Measurements from ENCODE around the gene POP7.

Gene POP7

DNA sequence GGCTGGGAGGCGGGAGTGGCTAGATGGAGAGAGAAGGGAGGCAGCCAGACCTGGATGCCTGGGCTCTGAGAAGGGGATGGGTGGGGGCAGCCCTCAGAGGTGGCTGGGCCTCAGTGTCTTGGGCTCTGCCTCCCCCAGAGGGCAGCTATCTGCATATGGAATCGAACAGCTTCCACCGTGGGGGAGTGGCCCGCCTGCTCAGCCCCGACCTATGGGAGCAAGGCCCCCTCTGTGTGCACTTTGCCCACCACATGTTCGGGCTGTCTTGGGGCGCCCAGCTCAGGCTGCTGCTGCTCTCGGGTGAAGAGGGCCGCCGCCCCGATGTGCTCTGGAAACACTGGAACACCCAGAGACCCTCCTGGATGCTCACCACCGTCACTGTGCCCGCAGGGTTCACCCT, 30.8 kb downstream of the POP7 start:
- TF ChIP-seq, protein P1, sequence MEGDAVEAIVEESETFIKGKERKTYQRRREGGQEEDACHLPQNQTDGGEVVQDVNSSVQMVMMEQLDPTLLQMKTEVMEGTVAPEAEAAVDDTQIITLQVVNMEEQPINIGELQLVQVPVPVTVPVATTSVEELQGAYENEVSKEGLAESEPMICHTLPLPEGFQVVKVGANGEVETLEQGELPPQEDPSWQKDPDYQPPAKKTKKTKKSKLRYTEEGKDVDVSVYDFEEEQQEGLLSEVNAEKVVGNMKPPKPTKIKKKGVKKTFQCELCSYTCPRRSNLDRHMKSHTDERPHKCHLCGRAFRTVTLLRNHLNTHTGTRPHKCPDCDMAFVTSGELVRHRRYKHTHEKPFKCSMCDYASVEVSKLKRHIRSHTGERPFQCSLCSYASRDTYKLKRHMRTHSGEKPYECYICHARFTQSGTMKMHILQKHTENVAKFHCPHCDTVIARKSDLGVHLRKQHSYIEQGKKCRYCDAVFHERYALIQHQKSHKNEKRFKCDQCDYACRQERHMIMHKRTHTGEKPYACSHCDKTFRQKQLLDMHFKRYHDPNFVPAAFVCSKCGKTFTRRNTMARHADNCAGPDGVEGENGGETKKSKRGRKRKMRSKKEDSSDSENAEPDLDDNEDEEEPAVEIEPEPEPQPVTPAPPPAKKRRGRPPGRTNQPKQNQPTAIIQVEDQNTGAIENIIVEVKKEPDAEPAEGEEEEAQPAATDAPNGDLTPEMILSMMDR (IDR thresholded peaks at IDR 0.05; ENCODE audit: insufficient read depth, low read length, poor library complexity, severe bottlenecking) = no peak
- H3K27me3 ChIP-seq (replicated peaks; ENCODE audit: control insufficient read depth, insufficient read depth, low read length) = no peaks in the 10 kb centered on the region
- no peaks in the 10 kb centered on the region for H3K36me3 ChIP-seq (ENCODE audit: control insufficient read depth, insufficient read depth, low read length)
- no peak for DNase-seq (ENCODE audit: extremely low read depth, insufficient read length)
- H3K4me3 ChIP-seq (replicated peaks; ENCODE audit: low read depth, low read length) = no peak overlapping the region

DNA sequence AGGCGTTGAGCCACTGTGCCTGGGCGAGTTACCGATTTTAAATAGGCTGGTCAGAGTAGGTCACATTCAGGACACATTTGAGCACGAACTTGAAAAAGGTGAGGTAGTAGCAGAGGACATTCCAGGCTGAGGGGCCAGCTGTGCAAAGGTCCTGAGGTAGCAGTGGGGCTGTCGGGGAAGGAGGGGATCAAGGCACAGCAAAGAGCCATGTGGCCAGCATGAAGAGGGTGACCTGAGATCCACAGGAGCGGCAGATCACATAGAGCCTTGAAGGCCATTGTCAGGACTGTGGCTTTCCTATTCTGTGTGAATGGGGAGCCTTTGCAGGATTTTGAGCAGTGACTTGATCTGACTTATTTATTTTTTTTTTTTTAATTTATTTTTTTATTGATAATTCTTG, 34.0 kb downstream of the POP7 start:
- Histone ChIP-seq H3K36me3 (ENCODE audit: control insufficient read depth, insufficient read depth, low read length) (no peaks in the 10 kb centered on the region), H3K4me3 (replicated peaks; ENCODE audit: low read depth, low read length) (no peak overlapping the region), H3K27me3 (replicated peaks; ENCODE audit: control insufficient read depth, insufficient read depth, low read length) (no peaks in the 10 kb centered on the region)
- DNase-seq (ENCODE audit: extremely low read depth, insufficient read length) = no peak
- TF ChIP-seq, protein P1 (IDR thresholded peaks at IDR 0.05; ENCODE audit: insufficient read depth, low read length, poor library complexity, severe bottlenecking) = no peak

DNA sequence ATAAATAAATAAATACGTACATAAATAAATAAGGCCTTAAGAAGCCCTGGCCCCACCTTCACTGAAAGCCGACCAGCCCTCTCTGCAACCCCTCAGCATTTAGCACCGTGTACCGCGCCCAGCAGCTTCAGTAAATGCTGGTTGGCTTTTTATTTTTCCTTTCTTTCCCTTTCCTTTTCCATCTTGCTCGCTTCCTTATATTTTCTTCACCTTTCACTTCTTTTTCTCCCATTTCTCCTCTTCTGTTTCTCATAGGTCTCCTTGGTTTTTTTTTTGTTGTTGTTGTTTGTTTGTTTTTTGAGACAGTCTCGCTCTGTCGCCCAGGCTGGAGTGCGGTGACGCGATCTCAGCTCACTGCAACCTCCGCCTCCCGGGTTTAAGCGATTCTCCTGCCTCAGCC, 38.7 kb downstream of the POP7 start:
- Histone ChIP-seq H3K36me3 (ENCODE audit: control insufficient read depth, insufficient read depth, low read length) (no peaks in the 10 kb centered on the region), H3K4me3 (replicated peaks; ENCODE audit: low read depth, low read length) (no peak overlapping the region), H3K27me3 (replicated peaks; ENCODE audit: control insufficient read depth, insufficient read depth, low read length) (no peaks in the 10 kb centered on the region)
- TF ChIP-seq, protein P1 (IDR thresholded peaks at IDR 0.05; ENCODE audit: insufficient read depth, low read length, poor library complexity, severe bottlenecking) = no peak
- DNase-seq (ENCODE audit: extremely low read depth, insufficient read length) = no peak

DNA sequence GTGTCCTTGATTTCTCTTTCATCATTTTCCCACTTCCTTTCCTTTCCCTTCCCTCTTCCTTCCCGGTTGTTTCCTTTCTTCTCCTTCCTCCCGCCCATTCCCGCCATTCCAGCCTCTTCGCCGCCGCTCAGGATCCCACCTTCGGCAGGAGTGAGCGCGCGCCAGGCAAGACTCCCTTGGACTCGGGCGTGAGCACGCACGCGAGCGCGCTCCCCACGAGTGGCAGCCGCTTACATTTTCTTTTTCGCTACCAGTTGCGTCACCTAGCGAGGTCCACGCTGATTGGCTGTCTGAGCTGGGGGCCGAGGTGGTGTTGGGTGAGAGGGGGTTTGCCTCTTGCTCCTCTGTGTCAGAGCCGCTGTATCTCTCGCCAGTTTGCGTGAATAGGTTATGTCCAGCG, 39.3 kb downstream of the POP7 start:
- TF ChIP-seq, protein P1 (IDR thresholded peaks at IDR 0.05; ENCODE audit: insufficient read depth, low read length, poor library complexity, severe bottlenecking) = no peak
- no peaks in the 10 kb centered on the region for H3K36me3 ChIP-seq (ENCODE audit: control insufficient read depth, insufficient read depth, low read length)
- H3K27me3 ChIP-seq (replicated peaks; ENCODE audit: control insufficient read depth, insufficient read depth, low read length) = no peaks in the 10 kb centered on the region
- DNase-seq (ENCODE audit: extremely low read depth, insufficient read length) = peak; percentile 65
- no peak overlapping the region for H3K4me3 ChIP-seq (replicated peaks; ENCODE audit: low read depth, low read length)

DNA sequence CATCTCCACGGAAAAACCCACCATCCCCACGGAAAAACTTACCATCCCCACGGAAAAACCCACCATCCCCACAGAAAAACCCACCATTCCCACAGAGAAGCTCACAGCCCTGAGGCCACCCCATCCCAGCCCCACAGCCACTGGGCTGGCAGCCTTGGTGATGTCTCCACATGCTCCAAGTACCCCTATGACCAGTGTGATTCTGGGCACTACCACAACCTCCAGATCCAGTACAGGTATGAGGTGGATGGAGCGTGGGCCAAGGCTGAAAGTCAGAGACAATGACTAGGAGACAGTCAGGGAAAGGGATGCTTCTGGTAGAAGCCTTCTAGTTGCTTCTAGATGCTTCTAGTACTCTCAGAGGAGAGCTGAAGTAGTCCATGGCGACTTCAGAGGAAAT, 47.1 kb downstream of the POP7 start:
- no peak for DNase-seq (ENCODE audit: extremely low read depth, insufficient read length)
- Histone ChIP-seq H3K36me3 (ENCODE audit: control insufficient read depth, insufficient read depth, low read length) (no peaks in the 10 kb centered on the region), H3K27me3 (replicated peaks; ENCODE audit: control insufficient read depth, insufficient read depth, low read length) (no peaks in the 10 kb centered on the region), H3K4me3 (replicated peaks; ENCODE audit: low read depth, low read length) (no peak overlapping the region)
- TF ChIP-seq, protein P1 (IDR thresholded peaks at IDR 0.05; ENCODE audit: insufficient read depth, low read length, poor library complexity, severe bottlenecking) = no peak

DNA sequence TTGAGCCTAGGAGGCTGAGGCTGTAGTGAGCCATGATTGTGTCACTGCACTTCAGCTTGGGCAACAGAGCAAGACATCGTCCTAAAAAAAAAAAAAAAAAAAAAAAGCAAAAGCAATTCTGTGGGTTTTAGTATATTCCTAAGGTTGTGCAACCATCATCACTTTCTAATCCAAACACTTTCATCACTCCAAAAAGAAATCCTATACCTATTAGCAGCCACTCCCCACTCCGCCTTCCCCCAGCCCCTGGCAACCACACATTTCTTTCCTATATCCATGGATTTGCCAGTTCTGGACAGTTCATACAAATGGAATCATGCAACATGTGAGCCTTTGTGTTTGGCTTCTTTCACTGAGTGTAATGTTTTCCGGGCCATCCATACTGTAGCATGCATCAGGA, 47.8 kb downstream of the POP7 start:
- H3K27me3 ChIP-seq (replicated peaks; ENCODE audit: control insufficient read depth, insufficient read depth, low read length) = no peaks in the 10 kb centered on the region
- TF ChIP-seq, protein P1 (IDR thresholded peaks at IDR 0.05; ENCODE audit: insufficient read depth, low read length, poor library complexity, severe bottlenecking) = no peak
- H3K4me3 ChIP-seq (replicated peaks; ENCODE audit: low read depth, low read length) = no peak overlapping the region
- no peak for DNase-seq (ENCODE audit: extremely low read depth, insufficient read length)
- no peaks in the 10 kb centered on the region for H3K36me3 ChIP-seq (ENCODE audit: control insufficient read depth, insufficient read depth, low read length)
